Esophagus squamous epithelium (tissue), 4 donors: Measurements from ENCODE around the gene TMEM255B.

Experiments
- CTCF ChIP-seq, 6 experiments: fragments of 450-650 bp in 4 of 6; fragments of 200-600 bp in 2 of 6; sonication (generic) in 2 of 6; IDR thresholded peaks; one replicate each; pipeline ENCODE4 v1.5.1; 2016 to 2019; ENCODE audit warnings: antibody characterized with exemption in 6 of 6, mild to moderate bottlenecking in 4 of 6, moderate library complexity in 4 of 6
- POLR2A ChIP-seq, 4 donors: fragments of 450-650 bp; IDR thresholded peaks; one replicate each; pipeline ENCODE4 v1.6.1; 2017; ENCODE audit warnings: antibody characterized with exemption in 4 of 4, mild to moderate bottlenecking in 4 of 4, moderate library complexity in 3 of 4

DNA sequence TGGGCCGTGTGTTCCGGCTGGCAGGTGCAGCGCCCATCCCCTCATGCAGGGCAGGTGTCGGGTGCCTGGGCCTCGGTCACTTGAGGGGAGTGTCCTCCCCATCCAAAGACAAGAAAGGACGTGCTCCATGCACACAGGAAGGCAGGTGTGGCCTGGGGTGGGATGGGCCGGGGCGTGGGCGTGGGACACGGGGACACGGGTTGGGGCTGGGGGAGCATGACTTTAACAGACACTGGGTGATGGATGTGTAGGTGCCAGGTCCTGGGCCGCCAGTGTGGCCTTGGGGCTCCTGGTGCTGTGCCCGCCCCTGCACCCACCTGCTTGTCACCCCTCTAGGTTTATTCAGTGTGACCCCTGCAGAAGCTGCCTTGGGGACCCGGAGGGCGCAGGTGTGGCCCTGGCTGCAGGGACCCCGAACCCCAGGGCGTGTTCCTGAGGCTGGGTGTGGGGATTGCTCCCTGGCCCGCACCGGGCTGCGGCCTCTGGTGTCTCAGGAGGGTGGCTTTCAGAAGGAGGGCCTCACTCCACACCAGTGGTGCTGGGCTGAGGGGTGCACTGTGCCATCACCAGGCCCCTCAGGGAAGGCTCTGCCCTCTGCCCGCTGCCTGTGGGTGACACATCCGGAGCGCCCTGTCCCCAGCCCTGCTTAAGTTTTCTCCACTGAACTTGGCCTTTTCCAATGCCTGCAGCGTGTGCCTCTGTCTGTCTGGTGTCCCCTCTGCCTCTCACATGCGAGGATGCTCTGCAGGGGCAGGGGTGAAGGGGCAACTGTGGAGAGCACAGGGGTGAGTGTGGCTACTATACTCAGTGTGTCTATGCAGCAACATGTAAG is 5.2 kb downstream of the TMEM255B start:
- TF ChIP-seq POLR2A (IDR thresholded peaks at IDR 0.05) (no peak), CTCF (IDR thresholded peaks at IDR 0.05) (no peak)
